ENCODE results near the gene ICA1.

ICA1 gene

GRCh38 chr7:8092140-8092539 lies 169.8 kb downstream of the ICA1 start:
- no peaks in the 10 kb centered on the region for H3K9me3 ChIP-seq
- no peak overlapping the region for H3K4me3 ChIP-seq (ENCODE audit: low read depth in 1 of 2, low read length in 1 of 2)
- no peaks in the 10 kb centered on the region for H3K27me3 ChIP-seq
- peaks cover 19% of the 10 kb centered on the region for H3K36me3 ChIP-seq
- H3K27ac ChIP-seq = no peak overlapping the region
- peaks cover 0 to 10% of the 10 kb centered on the region in 2 experiments for H3K4me1 ChIP-seq (ENCODE audit: control insufficient read depth in 1 of 2, insufficient read depth in 1 of 2, low read depth in 1 of 2, low read length in 1 of 2)
- TF ChIP-seq CTCF (IDR thresholded peaks at IDR 0.05) = no peak

- TF ChIP-seq CTCF (IDR thresholded peaks at IDR 0.05) = no peak
- peaks cover 0 to 10% of the 10 kb centered on the region in 2 experiments for H3K4me1 ChIP-seq (ENCODE audit: control insufficient read depth in 1 of 2, insufficient read depth in 1 of 2, low read depth in 1 of 2, low read length in 1 of 2)
- no peaks in the 10 kb centered on the region for H3K9me3 ChIP-seq
- H3K27me3 ChIP-seq = no peaks in the 10 kb centered on the region
- H3K27ac ChIP-seq = no peak overlapping the region
- peaks cover 44% of the 10 kb centered on the region for H3K36me3 ChIP-seq
- no peak overlapping the region for H3K4me3 ChIP-seq (ENCODE audit: low read depth in 1 of 2, low read length in 1 of 2)
These were observed 172.8 kb downstream of the ICA1 start for GRCh38 chr7:8089036-8089780.

DNA sequence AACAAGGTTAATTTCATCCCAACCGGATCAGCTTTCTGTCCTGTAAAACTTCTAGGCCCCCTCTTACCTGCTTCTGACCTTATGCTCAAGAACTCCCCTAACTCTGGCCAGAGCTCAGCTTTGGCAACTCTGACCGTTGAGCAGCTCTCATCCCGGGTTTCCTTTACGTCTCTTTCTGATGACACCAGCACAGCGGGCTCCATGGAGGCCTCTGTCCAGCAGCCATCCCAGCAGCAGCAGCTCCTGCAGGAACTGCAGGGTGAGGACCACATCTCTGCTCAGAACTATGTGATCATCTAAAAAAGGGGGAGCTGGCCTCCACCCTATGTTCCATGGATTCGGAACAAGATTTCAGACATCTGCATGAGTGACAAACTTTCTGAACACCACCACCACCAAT lies 175.7 kb downstream of the ICA1 start:
- no peak overlapping the region for H3K4me3 ChIP-seq (ENCODE audit: low read depth in 1 of 2, low read length in 1 of 2)
- H3K9me3 ChIP-seq = no peaks in the 10 kb centered on the region
- no peak overlapping the region for H3K27ac ChIP-seq
- TF ChIP-seq CTCF (IDR thresholded peaks at IDR 0.05) = no peak
- peaks cover 44% of the 10 kb centered on the region for H3K36me3 ChIP-seq
- H3K27me3 ChIP-seq = no peaks in the 10 kb centered on the region
- no peaks in the 10 kb centered on the region for H3K4me1 ChIP-seq (ENCODE audit: control insufficient read depth in 1 of 2, insufficient read depth in 1 of 2, low read depth in 1 of 2, low read length in 1 of 2)

- peaks cover 39% of the 10 kb centered on the region for H3K36me3 ChIP-seq
- H3K9me3 ChIP-seq = no peaks in the 10 kb centered on the region
- H3K27me3 ChIP-seq = no peaks in the 10 kb centered on the region
- TF ChIP-seq CTCF (IDR thresholded peaks at IDR 0.05) = no peak
- no peak overlapping the region for H3K27ac ChIP-seq
- H3K4me3 ChIP-seq (ENCODE audit: low read depth in 1 of 2, low read length in 1 of 2) = no peak overlapping the region
- no peaks in the 10 kb centered on the region for H3K4me1 ChIP-seq (ENCODE audit: control insufficient read depth in 1 of 2, insufficient read depth in 1 of 2, low read depth in 1 of 2, low read length in 1 of 2)
These were observed 176.5 kb downstream of the ICA1 start for GRCh38 chr7:8085420-8085819.

DNA sequence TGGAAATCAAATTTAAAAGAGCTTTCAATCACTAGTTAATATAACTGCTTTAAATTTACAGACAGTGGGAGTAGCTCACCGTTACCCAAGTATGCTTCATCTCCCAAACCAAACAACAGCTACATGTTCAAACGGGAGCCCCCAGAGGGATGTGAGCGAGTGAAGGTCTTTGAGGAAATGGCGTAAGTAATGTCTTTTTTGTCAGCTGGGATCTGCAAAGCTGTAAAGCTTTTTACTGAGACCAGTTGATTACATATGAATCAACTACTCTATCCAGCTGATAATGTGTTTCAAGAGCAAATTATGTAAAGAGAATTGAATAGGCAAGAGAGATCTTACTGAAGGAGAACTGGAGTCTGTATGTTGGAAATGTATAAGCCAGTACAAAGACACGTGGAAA lies 177.1 kb downstream of the ICA1 start:
- no peak for TF ChIP-seq CTCF (IDR thresholded peaks at IDR 0.05)
- Histone ChIP-seq H3K9me3 (no peaks in the 10 kb centered on the region), H3K4me3 (ENCODE audit: low read depth in 1 of 2, low read length in 1 of 2) (no peak overlapping the region), H3K36me3 (peaks cover 34% of the 10 kb centered on the region), H3K27me3 (no peaks in the 10 kb centered on the region), H3K27ac (no peak overlapping the region), H3K4me1 (ENCODE audit: control insufficient read depth in 1 of 2, insufficient read depth in 1 of 2, low read depth in 1 of 2, low read length in 1 of 2) (no peaks in the 10 kb centered on the region)

Measured in neutrophil (primary cell).